GM18870 (cell line): ENCODE results near the gene TEDC2.
"Not testable (repeated sequence)": the region's sequence is repeated elsewhere in the genome, so short reads cannot be mapped to it uniquely, and the experiment has no call there.

Experiments used
- ATAC-seq: cut with Tn5 transposase; IDR thresholded peaks from one replicate; pipeline ENCODE4 v1.9.1; 2021; ENCODE audit warnings: moderate library complexity; ENCODE audit not compliant: unreplicated experiment

TEDC2 gene

GRCh38 chr16:2459647-2460390 is at the start of gene TEDC2:
Gene TEDC2, plus strand, starts transcription at chr16:2460109. Its CDS starts 36 bp downstream, at chr16:2460145.
- peak; percentile 70 for ATAC-seq

GRCh38 chr16:2415085-2415484 is 44.8 kb upstream of the TEDC2 start:
- ATAC-seq, result no peak

GRCh38 chr16:2420035-2420434 is 39.9 kb upstream of the TEDC2 start:
- no peak for ATAC-seq

GRCh38 chr16:2422123-2422867 is 37.6 kb upstream of the TEDC2 start:
- ATAC-seq, result no peak

- ATAC-seq, result no peak
These were observed 35.6 kb upstream of the TEDC2 start for GRCh38 chr16:2424061-2425007.

- no peak for ATAC-seq
These were observed 34.8 kb upstream of the TEDC2 start for GRCh38 chr16:2425008-2425518.

GRCh38 chr16:2425825-2426430 is 34.0 kb upstream of the TEDC2 start:
- no peak for ATAC-seq

GRCh38 chr16:2426941-2427361 is 33.0 kb upstream of the TEDC2 start:
- ATAC-seq, result no peak

GRCh38 chr16:2427526-2427925 is 32.4 kb upstream of the TEDC2 start:
- ATAC-seq, result no peak

- no peak for ATAC-seq
These were observed 31.7 kb upstream of the TEDC2 start for GRCh38 chr16:2428051-2428783.

GRCh38 chr16:2428784-2429033 is 31.2 kb upstream of the TEDC2 start:
- no peak for ATAC-seq

- peak; percentile 64 for ATAC-seq
These were observed 30.7 kb upstream of the TEDC2 start, which contains the start of gene CCNF for GRCh38 chr16:2429034-2429770. Gene CCNF, plus strand, starts transcription at chr16:2429447. Its CDS starts 35 bp downstream, at chr16:2429482.

GRCh38 chr16:2429771-2430663 is 29.9 kb upstream of the TEDC2 start:
- no peak for ATAC-seq

- ATAC-seq, result no peak
These were observed 27.6 kb upstream of the TEDC2 start for GRCh38 chr16:2432286-2432685.

- ATAC-seq, result no peak
These were observed 27.0 kb upstream of the TEDC2 start for GRCh38 chr16:2432801-2433505.

GRCh38 chr16:2435236-2435635 is 24.7 kb upstream of the TEDC2 start:
- ATAC-seq, result not testable (repeated sequence)

GRCh38 chr16:2436110-2436509 is 23.8 kb upstream of the TEDC2 start:
- no peak for ATAC-seq
